Progenitor cell of endocrine pancreas (in vitro differentiated cells): ENCODE measurements around the gene SMIM35. TPM values are rescaled to one million over a fixed set of nuclear protein-coding genes. Genes with fewer than 3 reads are reported as not detected.
A peak's percentile ranks its signal among the peaks of the same experiment; 100 is the strongest.

Source experiments
- DNase-seq: peaks from one replicate; pipeline ENCODE4 v3.0.0; 2021; ENCODE audit warnings: low spot score; ENCODE audit not compliant: unreplicated experiment
- H3K27ac Mint-ChIP-seq: 2 replicates; pipeline ENCODE4 v1.8.0; 2021; ENCODE audit warnings: mild to moderate bottlenecking, moderate library complexity, mixed read lengths
- H3K27me3 Mint-ChIP-seq: 2 replicates; pipeline ENCODE4 v1.8.0; 2021; ENCODE audit warnings: mixed read lengths
- H3K36me3 Mint-ChIP-seq: 2 replicates; pipeline ENCODE4 v1.8.0; 2022; ENCODE audit warnings: mixed read lengths; ENCODE audit not compliant: insufficient read depth
- H3K4me1 Mint-ChIP-seq: 2 replicates; pipeline ENCODE4 v1.8.0; 2021; ENCODE audit warnings: low read depth, mixed read lengths
- H3K4me3 Mint-ChIP-seq: 2 replicates; pipeline ENCODE4 v1.8.0; 2021; ENCODE audit warnings: low read depth, mild to moderate bottlenecking, moderate library complexity, mixed read lengths
- H3K9me3 Mint-ChIP-seq: 2 replicates; pipeline ENCODE4 v1.8.0; 2021; ENCODE audit warnings: low read depth, mixed read lengths
- total RNA-seq: library from RNA; stranded (reverse); gene quantifications from 2 replicates; pipeline ENCODE4 v1.2.1, GENCODE V29; 2021
- TF ChIP-seq, protein P1 (sequence below): fragments of 200-600 bp; sonication (generic); IDR thresholded peaks from one replicate; pipeline ENCODE4 v1.5.0; 2021; ENCODE audit warnings: antibody characterized with exemption, mild to moderate bottlenecking; ENCODE audit not compliant: unreplicated experiment

Gene SMIM35
- total RNA-seq, 1 donor from 2014 or later: not detected

DNA sequence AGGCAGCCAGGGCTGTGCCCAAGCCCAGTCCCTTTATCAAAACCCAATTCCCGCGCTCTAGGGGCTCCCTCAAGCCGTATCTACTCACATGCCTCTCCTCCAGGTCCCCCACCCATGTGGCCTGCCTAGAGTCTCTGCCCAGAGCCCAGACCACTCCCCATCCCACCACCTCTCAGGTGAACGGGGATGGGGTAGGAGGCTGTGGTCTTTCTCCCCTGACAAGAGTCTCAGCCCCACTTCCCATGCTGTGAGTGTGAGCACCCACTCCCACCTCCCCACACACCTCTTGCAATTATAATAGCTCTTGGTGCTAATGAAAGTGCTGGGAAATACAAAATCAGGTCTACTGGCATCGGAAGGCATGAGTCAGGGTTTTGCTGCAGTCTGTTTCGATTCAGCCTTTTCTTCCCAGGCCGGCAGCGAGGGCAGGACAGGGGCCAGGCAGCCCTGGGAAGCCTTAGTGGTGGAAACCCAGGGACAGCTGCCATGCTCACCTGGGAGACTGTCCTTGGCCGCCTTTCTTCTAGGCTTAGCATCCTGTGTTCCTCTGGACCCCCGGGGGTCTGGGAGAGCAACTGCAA is 26.6 kb downstream of the SMIM35 start:
- Mint-ChIP-seq H3K36me3 (no peaks in the 10 kb centered on the region), H3K4me3 (no peak overlapping the region), H3K27ac (peak overlapping the region; percentile 54), H3K4me1 (peaks cover 4% of the 10 kb centered on the region), H3K9me3 (no peaks in the 10 kb centered on the region), H3K27me3 (peaks cover 25% of the 10 kb centered on the region)
- DNase-seq: no peak
- TF ChIP-seq, protein P1, sequence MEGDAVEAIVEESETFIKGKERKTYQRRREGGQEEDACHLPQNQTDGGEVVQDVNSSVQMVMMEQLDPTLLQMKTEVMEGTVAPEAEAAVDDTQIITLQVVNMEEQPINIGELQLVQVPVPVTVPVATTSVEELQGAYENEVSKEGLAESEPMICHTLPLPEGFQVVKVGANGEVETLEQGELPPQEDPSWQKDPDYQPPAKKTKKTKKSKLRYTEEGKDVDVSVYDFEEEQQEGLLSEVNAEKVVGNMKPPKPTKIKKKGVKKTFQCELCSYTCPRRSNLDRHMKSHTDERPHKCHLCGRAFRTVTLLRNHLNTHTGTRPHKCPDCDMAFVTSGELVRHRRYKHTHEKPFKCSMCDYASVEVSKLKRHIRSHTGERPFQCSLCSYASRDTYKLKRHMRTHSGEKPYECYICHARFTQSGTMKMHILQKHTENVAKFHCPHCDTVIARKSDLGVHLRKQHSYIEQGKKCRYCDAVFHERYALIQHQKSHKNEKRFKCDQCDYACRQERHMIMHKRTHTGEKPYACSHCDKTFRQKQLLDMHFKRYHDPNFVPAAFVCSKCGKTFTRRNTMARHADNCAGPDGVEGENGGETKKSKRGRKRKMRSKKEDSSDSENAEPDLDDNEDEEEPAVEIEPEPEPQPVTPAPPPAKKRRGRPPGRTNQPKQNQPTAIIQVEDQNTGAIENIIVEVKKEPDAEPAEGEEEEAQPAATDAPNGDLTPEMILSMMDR: no peak

DNA sequence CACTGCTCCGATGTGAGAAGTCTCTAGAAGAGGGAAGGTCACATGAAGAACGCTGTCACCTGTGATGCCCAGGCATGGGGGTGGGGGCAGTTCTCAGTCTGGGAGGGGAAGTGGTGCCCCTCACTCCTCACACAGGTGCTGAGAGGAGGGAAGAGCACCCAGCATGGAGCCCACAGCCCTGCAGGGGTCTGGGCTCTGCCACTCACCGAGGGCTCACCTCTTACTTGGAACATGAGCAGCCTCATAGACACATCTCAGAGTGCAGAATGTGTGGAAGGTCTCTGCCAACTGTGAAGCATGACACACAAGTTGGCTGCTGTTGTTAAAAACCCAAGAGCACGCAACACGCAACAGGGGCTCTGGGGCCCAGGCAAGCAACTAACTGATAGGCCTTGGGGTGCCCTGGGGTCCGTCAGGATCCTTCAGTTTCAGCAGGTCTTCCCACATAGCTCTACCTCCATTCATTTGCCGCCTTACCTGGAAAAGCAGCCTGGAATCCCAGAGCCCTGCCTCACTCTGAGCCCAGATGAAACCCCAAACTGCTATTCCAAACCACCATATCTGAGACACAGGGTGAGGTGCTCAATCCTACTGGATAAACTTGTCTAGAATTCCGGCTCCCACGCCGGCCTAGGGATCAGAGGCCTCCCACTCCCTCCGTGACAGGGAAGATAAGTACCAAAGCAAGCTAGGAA is 27.4 kb downstream of the SMIM35 start:
- TF ChIP-seq, protein P1: no peak

DNA sequence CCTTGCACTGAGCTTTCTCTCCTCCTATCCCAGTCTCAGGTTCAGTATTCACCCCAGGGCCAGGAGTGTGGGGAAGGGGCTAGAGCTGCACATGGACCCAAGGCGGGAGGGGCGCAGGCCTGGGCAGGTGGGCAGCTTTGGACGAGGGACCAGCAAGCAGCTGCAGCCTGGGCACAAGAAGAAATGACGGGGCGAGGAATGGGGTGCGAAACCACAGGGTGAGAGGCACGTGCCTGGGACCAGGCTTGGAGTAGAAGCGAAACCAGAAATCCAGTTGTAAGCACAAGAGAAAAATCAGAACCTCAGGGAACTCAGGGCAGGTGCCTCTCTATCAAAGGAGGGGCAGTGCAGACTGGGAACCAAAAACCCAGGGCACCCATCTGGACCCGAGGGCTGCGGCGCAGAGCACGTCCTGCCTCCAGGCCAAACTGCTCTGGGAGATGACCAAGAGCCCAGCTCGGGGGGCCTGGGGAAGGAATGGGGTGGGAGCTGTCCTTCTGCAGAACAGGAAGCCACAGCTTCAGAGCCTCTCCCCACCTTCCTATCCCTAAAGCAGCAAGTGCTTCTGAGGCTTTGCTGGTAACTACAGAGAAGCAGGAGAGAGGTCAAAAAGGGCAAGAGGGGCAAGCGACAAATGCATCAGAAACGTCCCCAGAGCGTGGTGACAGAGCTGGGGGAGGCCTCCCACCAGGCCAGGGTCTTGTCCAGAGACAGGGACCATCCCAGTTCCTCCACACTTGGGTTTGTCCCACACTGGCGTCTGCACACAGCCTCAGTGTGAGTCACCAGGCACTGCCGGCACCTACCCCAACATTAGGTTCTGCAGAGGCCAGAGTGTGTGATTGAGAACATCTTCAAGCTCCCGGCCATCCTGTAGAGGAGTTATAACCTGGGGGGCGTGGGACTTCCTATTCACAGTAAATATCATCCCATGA is 28.2 kb downstream of the SMIM35 start:
- TF ChIP-seq, protein P1: no peak
- Mint-ChIP-seq H3K36me3 (no peaks in the 10 kb centered on the region), H3K27me3 (peaks cover 25% of the 10 kb centered on the region), H3K4me1 (peaks cover 4% of the 10 kb centered on the region), H3K4me3 (no peak overlapping the region), H3K9me3 (no peaks in the 10 kb centered on the region), H3K27ac (no peak overlapping the region)
- no peak for DNase-seq

More for the DNA sequence above, 27.4 kb downstream of the SMIM35 start:
- DNase-seq: no peak
- H3K4me1 Mint-ChIP-seq: peaks cover 4% of the 10 kb centered on the region
- no peaks in the 10 kb centered on the region for H3K9me3 Mint-ChIP-seq
- no peak overlapping the region for H3K4me3 Mint-ChIP-seq
- H3K27me3 Mint-ChIP-seq: peaks cover 25% of the 10 kb centered on the region
- no peaks in the 10 kb centered on the region for H3K36me3 Mint-ChIP-seq
- no peak overlapping the region for H3K27ac Mint-ChIP-seq

DNA sequence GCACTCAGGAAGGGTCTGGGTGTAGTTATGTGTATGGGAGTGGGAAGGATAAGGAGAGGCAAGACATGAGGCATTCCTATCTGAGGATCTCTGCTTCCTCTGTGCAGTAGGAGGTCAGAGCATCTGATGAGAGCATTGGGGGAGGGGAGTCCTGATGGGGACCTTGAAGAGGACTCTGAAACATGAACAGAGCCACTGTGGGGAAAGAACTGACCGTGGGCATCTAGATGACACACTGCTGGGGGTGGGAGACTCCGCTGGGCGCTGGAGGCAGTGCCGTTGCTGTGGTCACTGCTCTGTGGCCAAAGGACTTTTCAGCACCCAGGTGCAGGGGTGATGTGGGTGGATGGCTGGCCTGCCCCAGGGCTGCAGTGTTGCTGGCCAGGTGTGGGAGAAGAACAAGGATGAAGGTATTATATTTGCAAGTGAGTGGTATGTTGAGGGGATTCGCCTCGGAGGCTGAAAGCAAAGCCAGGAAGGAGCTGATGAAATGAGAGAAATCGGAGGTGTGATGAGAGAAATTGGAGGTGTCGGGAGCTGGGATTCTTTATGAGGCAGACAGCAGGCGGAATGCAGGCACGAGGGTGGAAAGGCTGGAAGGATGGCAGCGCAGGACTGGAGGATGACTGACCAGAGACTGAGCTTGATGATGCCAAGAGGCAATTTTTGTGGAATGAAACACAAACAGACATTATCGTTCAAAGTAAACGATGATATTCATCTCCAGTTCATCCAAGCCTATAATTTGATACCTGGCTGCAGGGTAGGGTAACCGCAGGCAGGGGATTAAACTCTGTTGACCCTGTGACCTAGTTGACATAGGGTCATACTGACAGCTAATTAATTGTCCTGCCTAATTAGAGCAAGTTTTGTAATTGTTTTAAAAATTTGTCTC is 29.3 kb downstream of the SMIM35 start:
- no peak for DNase-seq
- no peaks in the 10 kb centered on the region for H3K36me3 Mint-ChIP-seq
- H3K4me3 Mint-ChIP-seq: no peak overlapping the region
- peaks cover 6% of the 10 kb centered on the region for H3K4me1 Mint-ChIP-seq
- H3K9me3 Mint-ChIP-seq: no peaks in the 10 kb centered on the region
- no peak overlapping the region for H3K27ac Mint-ChIP-seq
- TF ChIP-seq, protein P1: no peak
- peaks cover 22% of the 10 kb centered on the region for H3K27me3 Mint-ChIP-seq
